T-helper 1 cell (primary cell): ENCODE measurements around the gene MAD1L1.
"Not testable (repeated sequence)": the region's sequence is repeated elsewhere in the genome, so short reads cannot be mapped to it uniquely, and the experiment has no call there.

Source experiments
- DNase-seq, 5 donors: peaks; one replicate each; pipeline ENCODE4 v3.0.0-alpha.2; 2012 to 2020

Gene MAD1L1

GRCh38 chr7:1887251-1887650, 345.5 kb downstream of the MAD1L1 start:
- DNase-seq: no peak

- DNase-seq: no peak
Measured at GRCh38 chr7:1886361-1887064, 346.2 kb downstream of the MAD1L1 start.

DNA sequence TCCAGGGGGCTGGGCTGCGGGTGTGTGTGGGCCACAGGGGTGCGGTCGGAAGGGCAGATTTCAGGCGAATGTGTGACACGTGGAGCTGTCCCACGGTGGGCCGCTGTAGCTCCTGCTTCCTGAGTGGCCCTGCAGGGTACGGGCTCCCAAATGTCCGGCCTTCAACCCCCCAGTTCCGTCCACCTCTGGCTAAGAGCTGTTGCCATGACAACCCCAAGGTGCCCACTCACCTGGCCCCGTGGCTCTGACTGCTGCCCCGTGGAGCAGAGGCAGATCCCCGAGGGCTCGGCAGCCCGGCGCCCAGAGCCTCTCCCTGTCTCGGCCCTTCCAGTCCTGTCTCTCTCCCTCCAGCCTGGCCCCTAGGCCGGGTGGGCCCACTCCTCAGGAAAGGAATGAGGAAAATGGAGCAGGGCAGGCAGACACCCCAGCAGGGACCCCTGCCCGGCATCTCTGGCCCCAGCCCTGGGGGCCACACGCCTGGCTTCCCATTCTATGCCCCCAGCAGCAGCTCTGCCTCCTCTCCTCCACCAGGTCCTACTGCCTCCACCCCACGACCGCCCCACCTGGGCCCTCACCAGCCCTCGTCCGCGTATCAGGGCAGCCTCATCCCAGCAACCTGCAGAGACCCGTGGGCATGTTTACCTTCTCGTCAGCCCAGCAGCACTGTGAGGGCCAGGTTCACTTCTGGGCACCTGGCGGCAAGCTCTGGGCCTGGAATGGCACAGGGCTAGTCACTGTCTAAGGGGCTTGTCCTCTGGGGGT, 347.1 kb downstream of the MAD1L1 start:
- no peak for DNase-seq

DNA sequence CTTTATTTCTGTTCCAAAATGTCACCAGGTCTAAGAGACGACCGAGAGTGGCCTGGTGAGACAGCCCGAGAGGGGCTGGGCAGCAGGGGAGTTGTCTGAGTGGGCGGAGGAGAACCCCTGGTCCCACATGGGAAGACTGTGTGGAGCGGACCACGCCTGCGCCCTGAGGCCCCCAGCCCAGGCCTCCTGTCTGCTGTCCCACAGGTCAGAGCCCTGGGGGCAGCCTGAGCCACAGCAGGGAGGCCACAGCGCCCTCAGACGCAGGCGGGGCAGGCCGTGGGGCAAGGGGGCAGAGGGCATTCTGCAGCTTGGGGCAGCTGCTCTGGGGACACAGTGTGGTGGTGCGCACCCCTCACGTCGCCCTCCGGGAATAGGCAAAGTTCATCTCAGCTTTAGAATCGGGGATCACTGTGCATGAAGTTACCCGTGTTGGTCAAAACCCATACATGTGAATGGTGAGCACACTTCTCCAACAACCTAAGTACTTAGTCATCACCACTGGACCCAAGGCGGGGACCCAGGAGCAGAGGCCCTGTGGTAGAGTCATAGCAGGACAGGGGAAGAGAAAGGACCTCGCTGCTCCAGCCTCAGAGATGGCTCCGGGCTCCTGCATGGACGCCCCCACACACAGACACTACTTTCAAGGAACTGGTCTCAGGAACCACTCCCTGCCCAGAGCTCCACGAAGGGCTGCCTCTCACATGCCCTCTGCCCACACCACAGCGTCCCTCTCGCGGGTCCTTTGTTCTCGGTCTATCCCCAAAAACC, 348.0 kb downstream of the MAD1L1 start:
- DNase-seq: no peak

GRCh38 chr7:1883834-1884582, 348.7 kb downstream of the MAD1L1 start:
- no peak for DNase-seq

GRCh38 chr7:1883031-1883761, 349.5 kb downstream of the MAD1L1 start:
- peak in 1 of 5 donors; percentile 17 for DNase-seq

- DNase-seq: no peak
Measured at GRCh38 chr7:1882451-1882850, 350.3 kb downstream of the MAD1L1 start.

DNA sequence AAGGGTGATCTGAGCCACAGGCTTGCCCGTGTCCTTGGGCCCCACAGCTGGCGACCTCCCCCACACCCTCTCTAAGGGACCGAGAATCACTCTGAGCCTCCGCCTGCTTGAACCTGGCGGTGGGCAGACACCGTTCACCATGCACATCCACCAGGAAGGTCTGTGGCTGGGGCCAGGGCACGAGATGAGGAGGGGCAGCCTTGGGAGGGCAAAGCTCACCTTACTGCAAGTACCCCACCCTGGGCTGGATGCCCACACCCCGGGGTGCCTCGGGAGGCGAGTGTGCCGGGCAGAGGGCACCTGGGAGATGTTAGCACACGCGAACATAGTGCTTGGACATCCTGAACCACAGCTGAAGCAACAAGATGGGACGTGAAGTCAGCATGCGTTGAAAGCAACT, 350.8 kb downstream of the MAD1L1 start:
- no peak for DNase-seq

DNA sequence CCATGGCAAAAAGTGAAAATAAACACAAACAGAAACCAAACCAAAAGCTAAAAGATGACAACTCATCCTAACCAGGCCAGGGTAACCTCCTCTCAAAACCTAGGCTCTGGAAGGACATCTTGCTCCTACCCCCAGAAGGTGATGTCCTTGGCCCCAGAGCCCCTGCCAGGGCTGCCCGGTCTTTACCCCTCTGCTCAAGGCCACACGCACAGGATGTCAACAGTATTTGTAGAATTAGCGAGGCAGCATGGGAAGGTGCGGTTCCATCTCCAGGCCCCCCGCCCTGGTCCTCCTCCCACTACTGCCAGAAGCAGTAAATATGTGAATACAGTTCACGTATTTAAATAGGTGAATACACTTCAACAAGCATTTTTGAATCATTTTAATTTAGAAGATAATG, 356.1 kb downstream of the MAD1L1 start:
- not testable (repeated sequence) for DNase-seq

DNA sequence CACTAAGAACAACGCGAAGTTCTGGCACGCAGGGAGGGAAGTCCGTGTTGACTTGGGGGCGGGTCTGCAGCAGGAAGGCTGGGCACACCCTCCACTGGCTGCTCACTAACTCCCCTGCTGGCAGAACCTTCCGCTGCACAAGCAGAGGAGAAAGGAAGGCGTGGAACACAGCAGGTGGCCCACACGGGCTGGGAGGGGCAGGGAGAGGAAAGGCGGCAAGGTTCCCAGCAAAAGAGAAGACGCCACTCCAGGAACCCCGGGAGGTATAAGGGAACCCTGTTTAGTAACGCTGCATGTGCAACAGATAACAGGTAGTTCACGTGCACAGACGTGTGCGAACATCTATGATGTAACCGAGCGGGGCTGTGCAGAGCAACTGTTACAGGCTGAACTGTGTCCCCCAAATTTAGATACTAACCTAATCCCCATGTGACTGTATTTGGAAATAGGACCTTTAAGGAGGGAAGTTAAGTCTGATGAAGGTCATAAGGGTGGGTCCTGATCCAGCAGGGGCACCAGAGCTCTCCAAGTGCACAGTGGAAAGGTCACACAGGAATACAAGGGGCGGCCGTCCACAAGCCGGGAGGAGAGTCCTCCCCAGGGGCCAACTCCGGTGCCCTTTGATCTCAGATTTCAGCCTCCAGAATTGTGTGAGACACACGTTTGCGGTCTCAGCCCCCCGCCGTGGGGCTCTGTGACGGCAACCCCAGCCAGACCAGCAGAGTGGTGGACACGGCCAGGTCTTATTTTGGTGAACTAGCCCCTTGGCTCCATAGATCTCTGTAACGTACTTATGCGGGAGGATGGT, 357.1 kb downstream of the MAD1L1 start:
- DNase-seq: not testable (repeated sequence)

- DNase-seq: not testable (repeated sequence)
Measured at GRCh38 chr7:1874590-1875391, 358.0 kb downstream of the MAD1L1 start.

GRCh38 chr7:1873857-1874589, 358.7 kb downstream of the MAD1L1 start:
- DNase-seq: no peak

DNA sequence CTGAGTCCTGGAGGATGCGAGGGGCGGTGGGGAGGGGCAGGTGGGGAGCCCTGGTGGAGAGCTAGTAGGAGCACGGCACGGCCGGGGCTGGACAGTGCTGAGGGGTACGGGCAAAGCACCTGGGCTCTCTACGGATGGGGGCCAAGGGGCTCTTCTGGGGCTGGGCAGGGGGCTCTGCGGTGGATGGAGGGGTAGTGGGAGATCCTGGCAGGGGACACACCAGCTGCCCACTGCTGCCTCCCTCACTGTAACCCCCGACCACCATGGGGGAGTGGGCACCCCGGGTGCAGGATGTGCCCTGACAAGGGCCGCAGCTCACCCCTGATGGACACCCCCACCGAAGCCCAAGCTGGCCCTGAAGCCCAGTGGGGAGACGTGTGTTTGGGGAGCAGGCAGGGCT, 359.3 kb downstream of the MAD1L1 start:
- DNase-seq: no peak

DNA sequence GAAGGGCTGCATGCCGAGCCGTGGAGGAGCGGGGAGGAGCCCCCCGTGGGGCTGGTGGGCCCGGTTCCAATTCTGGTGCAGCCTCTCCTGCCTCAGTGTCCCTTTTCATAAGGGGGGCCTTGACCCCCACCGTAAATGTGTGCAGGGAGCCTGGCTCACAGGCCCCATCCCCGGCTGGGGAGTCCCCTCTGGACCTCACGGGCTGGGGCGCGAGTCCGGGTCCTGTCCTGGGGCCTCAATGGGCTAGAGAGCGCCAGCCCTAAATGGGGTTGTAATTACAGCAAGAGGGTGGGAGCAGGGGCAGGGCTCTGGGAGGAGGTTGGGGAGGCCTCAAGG, 359.7 kb downstream of the MAD1L1 start:
- no peak for DNase-seq

DNA sequence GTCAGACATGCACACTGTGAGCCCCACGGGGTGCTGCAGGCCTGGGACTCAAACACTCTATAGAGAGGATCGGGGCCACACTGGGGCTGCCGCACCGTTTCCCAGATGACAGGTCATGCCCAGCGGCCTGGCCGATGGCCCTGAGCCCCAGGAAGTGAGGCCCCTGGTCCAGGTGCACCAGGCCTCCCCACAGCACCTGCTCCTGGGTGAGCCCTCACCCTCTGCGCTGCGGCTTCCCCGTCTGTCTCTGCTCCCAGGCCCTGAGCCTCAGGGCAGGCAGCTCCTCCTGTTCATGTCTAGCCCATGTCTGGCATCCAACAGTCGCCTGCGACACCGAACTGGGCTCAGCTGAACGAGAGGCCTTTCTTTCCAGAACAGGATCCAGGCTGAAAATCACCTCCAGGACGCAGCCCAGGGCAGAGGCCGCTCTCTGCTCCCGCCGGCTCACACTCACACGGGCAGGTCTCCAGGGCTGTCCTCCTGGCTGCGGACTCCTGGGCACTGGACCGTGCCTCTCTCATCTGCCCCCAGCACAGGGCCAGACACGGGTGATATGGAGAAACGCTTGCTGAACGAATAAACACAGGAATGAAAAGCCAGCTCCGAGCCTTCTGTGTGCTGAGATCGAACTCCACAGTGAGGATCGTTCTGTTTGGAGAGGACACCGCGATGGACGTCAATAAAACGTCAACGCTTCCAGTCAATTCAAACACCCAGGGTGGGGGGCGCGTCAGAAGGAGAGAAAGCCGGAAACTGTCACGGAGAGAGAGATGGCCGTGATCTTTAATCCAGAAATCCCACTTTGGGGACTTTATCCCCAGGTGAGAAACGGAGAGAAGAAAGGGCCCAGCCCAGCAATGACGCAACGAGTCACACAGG, 360.3 kb downstream of the MAD1L1 start:
- DNase-seq: no peak

DNA sequence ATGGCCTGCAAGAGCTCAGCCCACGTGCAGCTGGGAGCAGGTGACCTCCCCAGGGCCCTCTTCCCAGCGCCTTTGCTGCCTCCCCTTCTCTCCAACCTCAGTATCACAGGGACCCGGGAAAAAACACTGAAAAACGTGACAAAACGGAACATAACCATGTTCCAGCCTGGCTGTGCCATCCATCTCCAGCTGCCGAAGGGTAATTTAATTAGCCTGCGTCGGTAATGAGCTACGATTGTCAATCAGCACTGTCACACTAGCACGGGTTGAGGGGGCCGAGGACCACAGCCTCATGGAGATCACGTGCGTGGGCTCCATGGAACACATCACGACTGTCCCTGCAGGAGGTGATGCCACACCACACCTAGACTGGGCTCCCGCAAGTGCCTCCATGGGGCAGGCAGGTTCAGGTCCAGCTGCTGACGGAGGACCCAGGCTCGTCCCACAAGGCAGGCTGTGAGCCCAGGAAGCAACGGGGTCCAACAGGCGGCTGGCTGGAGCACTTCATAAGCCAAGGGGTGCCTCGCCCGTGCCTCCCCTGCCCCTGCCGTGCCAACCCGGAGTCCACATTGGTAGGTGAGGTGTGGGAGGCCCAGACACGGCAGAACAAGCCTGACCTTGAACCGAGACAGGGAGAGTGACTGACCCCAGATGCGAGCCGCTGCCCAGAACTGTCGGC, 363.2 kb downstream of the MAD1L1 start:
- no peak for DNase-seq

DNA sequence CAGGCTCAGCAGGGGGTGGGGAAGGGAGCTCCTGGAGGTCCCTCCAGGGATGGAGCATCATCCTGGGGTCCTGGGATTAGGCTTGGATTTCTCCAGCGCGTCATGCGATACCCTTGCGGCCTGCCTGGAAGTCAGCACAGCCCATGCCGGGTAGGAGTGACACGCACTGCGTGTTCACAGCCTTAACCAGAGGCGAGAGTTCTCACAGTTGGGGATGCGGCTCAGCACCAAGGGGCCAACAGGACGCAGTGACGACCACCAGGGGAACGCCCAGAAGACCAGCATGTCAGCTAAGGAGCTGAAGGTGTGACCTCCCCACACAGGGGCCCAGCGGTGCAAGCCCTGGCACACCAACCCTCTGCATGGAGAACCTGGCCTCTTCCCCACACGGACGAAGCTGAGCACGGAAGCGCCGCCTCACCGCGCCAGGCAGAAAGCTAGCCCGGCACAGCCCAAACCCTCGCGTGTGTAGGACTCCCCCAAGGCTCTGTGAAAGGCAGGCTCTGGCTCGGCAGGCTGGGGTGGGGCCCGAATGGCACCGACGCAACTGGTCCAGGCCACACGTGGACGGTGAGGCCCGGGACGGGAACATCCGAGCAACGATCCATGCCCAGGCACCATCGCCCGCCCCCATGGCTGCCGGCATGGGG, 364.1 kb downstream of the MAD1L1 start:
- DNase-seq: no peak
